A549 treated with ZK216348 at 1 μM for 4 hours (cell line): ENCODE data around the gene CACNA1F. TPM values are rescaled to one million over a fixed set of nuclear protein-coding genes. Genes with fewer than 3 reads are reported as not detected.

Source experiments
- total RNA-seq: library from RNA; stranded (reverse); fragments of 200-300 nt; extraction: Qiagen RNA extraction; gene quantifications from 5 replicates; pipeline ENCODE4 v1.2.3, GENCODE V29; 2022; ENCODE audit warnings: low read depth

CACNA1F gene
- not detected in 5 replicates for total RNA-seq

DNA sequence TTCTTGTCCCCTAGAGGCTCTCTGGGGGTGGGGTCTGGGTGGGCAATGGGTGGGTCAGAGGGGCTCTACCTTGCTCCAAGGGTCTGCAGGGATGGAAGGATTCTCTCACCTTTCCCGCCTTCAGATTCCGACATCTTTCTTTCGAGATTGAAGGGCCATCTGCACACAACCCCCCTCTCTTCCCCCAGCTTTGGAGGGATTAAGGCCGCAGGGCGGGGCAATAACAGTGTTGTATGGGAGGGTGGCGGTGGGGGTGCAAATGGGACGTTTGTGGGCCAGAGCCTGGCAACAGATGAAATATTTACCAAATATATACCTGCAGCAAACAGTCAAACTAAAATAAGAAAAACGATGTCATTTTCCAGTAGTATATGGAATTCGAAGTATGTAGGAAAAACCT, at the start of gene CACNA1F:
TSS of gene CACNA1F (minus strand) at position 165 of the 400 bp plus-strand sequence. CDS start at position 134, 31 bp downstream.

DNA sequence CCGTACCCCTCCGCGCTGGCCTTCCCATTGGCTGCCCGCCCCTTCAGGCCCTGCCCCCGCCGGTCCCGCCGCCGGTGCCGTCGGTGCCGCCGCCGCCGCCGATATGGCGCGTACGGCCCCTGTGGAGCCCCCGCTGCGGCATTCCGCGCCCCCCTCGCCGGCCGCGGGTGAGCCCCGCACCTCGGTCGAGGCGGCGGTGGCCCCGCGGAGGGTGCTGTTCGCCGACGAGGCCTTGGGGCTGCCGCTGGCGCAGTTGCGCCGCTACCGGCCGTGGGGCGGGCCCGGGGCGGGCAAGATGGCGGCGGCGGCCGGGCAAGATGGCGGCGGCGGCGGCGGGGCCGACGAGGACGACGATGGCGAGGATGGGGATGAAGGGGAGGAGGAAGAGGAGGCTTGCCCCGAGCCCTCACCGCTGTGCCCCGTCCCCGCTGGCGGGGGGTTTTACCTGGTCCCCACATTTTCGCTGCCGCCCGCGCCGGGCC, 36.7 kb upstream of the CACNA1F start, which contains the start of gene PPP1R3F:
TSS of gene PPP1R3F (plus strand) at position 27 of the 482 bp plus-strand sequence. CDS start at position 104, 77 bp downstream.

DNA sequence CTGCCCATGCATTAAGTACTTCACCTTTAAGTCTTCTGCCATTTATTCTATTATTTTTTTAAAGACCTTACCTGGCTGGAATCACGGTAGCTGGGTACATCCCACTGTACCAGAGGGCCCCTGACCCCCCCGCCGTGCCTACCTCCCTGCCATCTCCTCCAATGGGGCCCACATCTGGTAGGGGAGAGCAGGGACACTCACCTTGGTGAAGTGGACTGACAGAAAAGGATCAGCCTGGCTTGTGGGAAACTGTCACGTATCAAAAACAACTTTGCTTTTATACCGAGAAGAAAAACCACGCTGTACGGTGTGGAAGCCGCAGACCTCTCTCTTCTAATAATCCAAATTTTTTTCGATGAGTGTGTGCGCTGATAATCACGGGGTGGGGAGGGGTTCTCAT, 31.3 kb upstream of the CACNA1F start, which contains the start of gene FOXP3:
TSS of gene FOXP3 (minus strand) at position 251 of the 400 bp plus-strand sequence. CDS start 6,205 bp downstream, outside the sequence.

DNA sequence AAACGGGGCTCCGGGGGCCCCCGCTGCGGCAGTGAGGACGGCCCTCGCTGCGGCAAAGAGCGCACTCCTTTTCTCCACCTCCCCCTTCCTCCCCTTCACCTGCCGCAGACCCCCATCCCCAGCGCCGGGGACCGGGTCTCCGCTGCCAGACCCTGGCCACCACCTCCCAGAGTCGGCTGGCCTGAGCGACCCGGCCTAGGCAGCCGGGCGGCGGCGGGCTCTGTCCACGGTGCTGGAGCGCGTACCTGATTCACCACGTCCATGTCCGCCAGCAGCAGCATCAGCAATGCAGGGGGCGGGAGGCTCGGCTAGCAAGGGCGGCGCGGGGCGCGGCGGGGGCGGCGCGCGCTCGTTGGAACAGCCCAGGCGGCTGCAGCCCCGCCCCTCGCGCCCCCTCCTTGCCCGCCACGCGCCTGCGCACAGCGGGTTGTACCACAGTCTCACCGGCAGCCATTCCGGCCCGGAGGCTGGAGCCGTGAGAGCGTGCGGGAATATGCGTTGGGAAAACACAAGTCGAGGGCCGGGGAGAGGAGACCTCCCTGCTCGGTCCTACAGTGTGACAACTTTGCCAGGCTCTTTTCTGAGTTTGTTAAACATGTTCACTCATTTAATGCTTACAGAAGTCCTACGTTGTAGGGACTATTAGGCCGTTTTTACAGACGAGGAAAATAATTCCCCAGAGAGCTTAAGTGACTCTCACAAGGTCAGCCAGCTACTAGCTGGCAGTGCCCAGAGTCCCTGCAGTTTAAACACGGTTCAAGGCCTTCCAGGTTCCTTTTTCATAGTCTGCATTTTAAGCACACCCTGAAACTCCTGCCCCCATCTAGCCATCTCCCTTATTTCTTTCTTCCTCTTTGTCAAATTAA, 33.0 kb downstream of the CACNA1F start, which contains the start of gene SYP:
TSS of gene SYP (minus strand) at position 288 of the 866 bp plus-strand sequence. CDS start at position 281, 7 bp downstream.

DNA sequence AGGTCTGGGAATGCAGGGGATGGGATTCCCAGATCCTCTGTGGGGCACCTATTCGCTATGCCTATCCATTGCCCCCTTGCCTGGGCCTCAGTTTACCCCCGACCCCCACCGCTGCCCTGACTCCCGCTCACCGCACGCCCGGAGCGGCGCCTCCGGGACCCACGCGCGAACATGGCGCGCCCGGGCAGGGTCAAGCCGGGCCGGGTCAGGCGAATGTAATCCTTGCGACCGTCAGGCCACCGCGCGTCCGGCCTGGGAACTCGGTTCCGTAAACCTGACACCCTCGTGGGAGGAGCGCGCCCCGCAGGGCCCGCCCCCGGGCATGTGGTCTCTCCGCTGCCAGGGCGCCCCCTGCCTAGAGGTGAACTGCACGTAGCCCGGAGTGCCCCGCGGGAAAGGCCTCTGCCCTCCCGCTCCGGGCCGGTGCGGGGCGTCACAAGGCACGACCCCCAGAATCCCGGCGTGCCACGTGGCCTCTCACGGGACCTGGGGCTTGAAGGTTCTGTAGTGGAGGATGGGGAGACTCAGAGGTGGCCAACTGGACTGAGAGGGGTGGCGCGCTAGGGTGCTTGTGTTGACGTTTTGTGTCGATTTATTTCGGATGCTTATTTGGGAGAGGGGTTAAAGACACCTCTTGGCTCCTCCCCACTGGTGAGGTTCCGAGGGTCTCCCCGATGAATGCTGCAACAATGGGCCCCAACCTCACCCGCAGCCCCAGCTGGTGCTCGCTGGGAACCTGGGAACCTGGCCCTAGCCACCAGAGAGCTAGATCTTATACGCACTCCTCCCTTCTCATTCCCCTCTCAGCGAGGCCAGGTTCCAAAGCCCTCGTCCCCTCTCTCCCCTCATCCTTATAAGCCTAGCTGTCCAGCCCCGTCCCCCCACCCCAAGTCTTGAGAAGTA, 46.8 kb downstream of the CACNA1F start, which contains the start of gene PRICKLE3:
TSS of gene PRICKLE3 (minus strand) at position 249 of the 903 bp plus-strand sequence. CDS start at position 173, 76 bp downstream.

DNA sequence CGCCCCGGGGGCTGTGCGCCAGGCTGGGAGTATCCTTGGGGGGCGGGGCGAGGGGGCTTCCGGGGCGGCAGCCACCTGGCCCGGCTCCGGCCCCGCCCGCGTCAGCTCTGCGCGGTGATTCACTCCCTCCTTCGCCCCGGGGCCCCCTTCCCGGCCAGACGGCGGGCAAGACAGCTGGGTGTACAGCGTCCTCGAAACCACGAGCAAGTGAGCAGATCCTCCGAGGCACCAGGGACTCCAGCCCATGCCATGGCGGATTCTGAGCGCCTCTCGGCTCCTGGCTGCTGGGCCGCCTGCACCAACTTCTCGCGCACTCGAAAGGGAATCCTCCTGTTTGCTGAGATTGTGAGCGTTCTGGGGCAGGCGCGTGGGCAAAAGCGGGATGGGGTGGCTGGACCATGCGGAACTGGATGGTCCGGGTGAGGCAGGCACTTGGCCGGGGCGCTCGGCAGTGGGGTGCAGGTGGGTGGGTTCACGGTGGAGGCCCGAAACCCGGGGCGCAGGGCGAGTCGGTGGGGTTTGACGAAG, 61.3 kb downstream of the CACNA1F start, which contains the start of gene PLP2:
TSS of gene PLP2 (plus strand) at position 147 of the 528 bp plus-strand sequence. CDS start at position 250, 103 bp downstream.

DNA sequence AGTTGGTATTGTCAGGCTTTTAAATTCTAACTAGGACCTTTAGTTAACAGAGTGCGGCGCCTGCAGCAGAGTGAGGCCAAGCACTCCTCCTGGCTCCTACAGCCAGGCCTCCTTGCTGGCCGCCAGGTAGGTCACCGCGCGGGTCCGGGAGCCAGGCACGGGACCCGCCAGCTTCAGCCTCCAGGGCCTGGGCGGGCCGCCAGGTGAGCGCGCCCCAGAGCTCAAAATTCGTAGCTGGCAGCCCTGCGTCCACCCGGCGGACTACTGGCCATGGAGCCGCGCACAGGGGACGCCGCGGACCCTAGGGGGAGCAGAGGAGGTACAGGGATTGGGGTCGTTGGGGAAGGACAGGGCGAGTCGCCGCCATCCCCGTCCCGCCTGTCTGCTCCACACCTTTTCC, 70.5 kb downstream of the CACNA1F start, which contains the start of gene MAGIX:
TSS of gene MAGIX (plus strand) at position 139 of the 400 bp plus-strand sequence. CDS start at position 271, 132 bp downstream.

Other genes starting within 250 kb of the CACNA1F start
- 15.0 to 24.2 TPM (median 23.6 TPM) in 5 replicates for gene GRIPAP1, start 231.1 kb downstream of the CACNA1F start, total RNA-seq
- 38.3 to 57.8 TPM (median 54.4 TPM) in 5 replicates for gene TFE3, start 190.0 kb downstream of the CACNA1F start, total RNA-seq
- gene CCDC120, start 174.3 kb downstream of the CACNA1F start, total RNA-seq = 2.1 to 4.9 TPM (median 3.8 TPM) in 5 replicates
- 37.3 to 50.2 TPM (median 43.8 TPM) in 5 replicates for gene PRAF2, start 159.3 kb downstream of the CACNA1F start, total RNA-seq
- 44.3 to 60.4 TPM (median 58.1 TPM) in 5 replicates for gene WDR45, start 153.5 kb downstream of the CACNA1F start, total RNA-seq
- gene GPKOW, start 109.6 kb downstream of the CACNA1F start, total RNA-seq = 19.8 to 26.6 TPM (median 24.5 TPM) in 5 replicates
- gene MAGIX, start 70.6 kb downstream of the CACNA1F start, total RNA-seq = 1.3 to 3.7 TPM (median 3.6 TPM) in 5 replicates
- 328 to 445 TPM (median 434 TPM) in 5 replicates for gene PLP2, start 61.4 kb downstream of the CACNA1F start, total RNA-seq
- 13.7 to 20.3 TPM (median 18.2 TPM) in 5 replicates for gene PRICKLE3, start 47.0 kb downstream of the CACNA1F start, total RNA-seq
- gene SYP, start 33.1 kb downstream of the CACNA1F start, total RNA-seq = 2.2 to 3.4 TPM (median 3.1 TPM) in 5 replicates
- gene CCDC22, start 2.1 kb upstream of the CACNA1F start, total RNA-seq = 11.6 to 16.8 TPM (median 14.3 TPM) in 5 replicates
- gene FOXP3, start 31.4 kb upstream of the CACNA1F start, total RNA-seq = 0.11 to 0.19 TPM (median 0.15 TPM) in 4 of 5 replicates, not detected in the other
- 2.1 to 3.2 TPM (median 2.3 TPM) in 5 replicates for gene PPP1R3F, start 36.5 kb upstream of the CACNA1F start, total RNA-seq
- gene GAGE10, start 70.3 kb upstream of the CACNA1F start, total RNA-seq = not detected in 5 replicates
- gene GAGE12J, start 88.7 kb upstream of the CACNA1F start, total RNA-seq = not detected in 5 replicates
- not detected in 5 replicates for gene GAGE13, start 98.2 kb upstream of the CACNA1F start, total RNA-seq